Mesothelial cell of epicardium (in vitro differentiated cells): ENCODE data around the gene PDE4D. TPM values are rescaled to one million over a fixed set of nuclear protein-coding genes. Genes with fewer than 3 reads are reported as not detected.

Source experiments
- DNase-seq, 2 experiments: peaks; one replicate each; pipeline ENCODE4 v3.0.0; 2021; ENCODE audit warnings: low spot score in 2 of 2; ENCODE audit not compliant: unreplicated experiment in 2 of 2
- H3K27ac Mint-ChIP-seq: 2 replicates; pipeline ENCODE4 v1.8.0; 2021; ENCODE audit warnings: mixed read lengths
- H3K27me3 Mint-ChIP-seq: 2 replicates; pipeline ENCODE4 v1.8.0; 2021; ENCODE audit warnings: low read depth, mixed read lengths
- H3K36me3 Mint-ChIP-seq: 2 replicates; pipeline ENCODE4 v1.8.0; 2021; ENCODE audit warnings: mixed read lengths
- H3K4me1 Mint-ChIP-seq: 2 replicates; pipeline ENCODE4 v1.8.0; 2021; ENCODE audit warnings: mixed read lengths
- H3K4me3 Mint-ChIP-seq: 2 replicates; pipeline ENCODE4 v1.8.0; 2021; ENCODE audit warnings: mild to moderate bottlenecking, moderate library complexity, mixed read lengths
- H3K9me3 Mint-ChIP-seq: 2 replicates; pipeline ENCODE4 v1.8.0; 2021; ENCODE audit warnings: mixed read lengths
- CTCF ChIP-seq: fragments of 200-600 bp; sonication (generic); IDR thresholded peaks from one replicate; pipeline ENCODE4 v1.5.0; 2021; ENCODE audit warnings: antibody characterized with exemption; ENCODE audit not compliant: unreplicated experiment
- total RNA-seq: library from RNA; stranded (reverse); gene quantifications from 3 replicates; pipeline ENCODE4 v1.2.1, GENCODE V29; 2021

Gene PDE4D
- total RNA-seq, 1 donor from 2014 or later = 105 TPM

GRCh38 chr5:59296317-59297264 lies 596.9 kb downstream of the PDE4D start:
- no peak for DNase-seq
- Mint-ChIP-seq H3K36me3 (no peaks in the 10 kb centered on the region), H3K27ac (peak overlapping the region; percentile 84), H3K9me3 (no peaks in the 10 kb centered on the region), H3K4me3 (no peak overlapping the region), H3K27me3 (no peaks in the 10 kb centered on the region), H3K4me1 (peaks cover 54% of the 10 kb centered on the region)
- TF ChIP-seq CTCF = no peak

- no peak overlapping the region for H3K27ac Mint-ChIP-seq
- DNase-seq = no peak
Measured at GRCh38 chr5:59293700-59294099, 599.8 kb downstream of the PDE4D start.

GRCh38 chr5:59291941-59292340 lies 601.6 kb downstream of the PDE4D start:
- Mint-ChIP-seq H3K27ac (peak overlapping the region; percentile 32), H3K36me3 (peaks cover 7% of the 10 kb centered on the region), H3K4me1 (peaks cover 29% of the 10 kb centered on the region), H3K9me3 (peaks cover 28% of the 10 kb centered on the region), H3K27me3 (no peaks in the 10 kb centered on the region), H3K4me3 (no peak overlapping the region)
- TF ChIP-seq CTCF = no peak
- no peak for DNase-seq

More at GRCh38 chr5:59293700-59294099, 599.8 kb downstream of the PDE4D start:
- Mint-ChIP-seq H3K27me3 (no peaks in the 10 kb centered on the region), H3K4me3 (no peak overlapping the region), H3K9me3 (peaks cover 15% of the 10 kb centered on the region), H3K4me1 (peaks cover 37% of the 10 kb centered on the region), H3K36me3 (peaks cover 5% of the 10 kb centered on the region)
- TF ChIP-seq CTCF = no peak

- Mint-ChIP-seq H3K4me3 (no peak overlapping the region), H3K36me3 (peaks cover 11% of the 10 kb centered on the region), H3K9me3 (peaks cover 32% of the 10 kb centered on the region), H3K27me3 (no peaks in the 10 kb centered on the region), H3K4me1 (peaks cover 16% of the 10 kb centered on the region), H3K27ac (no peak overlapping the region)
- TF ChIP-seq CTCF = no peak
- DNase-seq = no peak
Measured at GRCh38 chr5:59287884-59288283, 605.6 kb downstream of the PDE4D start.

GRCh38 chr5:59287361-59287760 lies 606.2 kb downstream of the PDE4D start:
- Mint-ChIP-seq H3K27me3 (no peaks in the 10 kb centered on the region), H3K4me1 (peaks cover 13% of the 10 kb centered on the region), H3K36me3 (peaks cover 11% of the 10 kb centered on the region), H3K4me3 (no peak overlapping the region), H3K9me3 (peaks cover 32% of the 10 kb centered on the region), H3K27ac (peak overlapping the region; percentile 7)
- no peak for TF ChIP-seq CTCF
- no peak for DNase-seq
